HepG2 (cell line): Measurements from ENCODE around the gene ARL8A. TPM values are rescaled to one million over a fixed set of nuclear protein-coding genes. Genes with fewer than 3 reads are reported as not detected.

Source experiments
- ATAC-seq: fragments of 200-7000 bp; cut with Tn5 transposase; 3 replicates; pipeline ENCODE4 v1.9.1; 2020; ENCODE audit warnings: mild to moderate bottlenecking, moderate library complexity
- BruUV-seq: library from RNA; stranded (reverse); fragments of 400-500 nt; replicated peaks from 2 replicates; lab custom pipeline; 2021; lab: Mats Ljungman, UMichigan
- CTCF ChIA-PET: fragments of 300-600 bp; formaldehyde crosslinking; extraction: SDS; loops from one replicate; lab custom pipeline; 2021; ENCODE audit warnings: low total read pairs, inconsistent platforms, low intra/inter-chr PET ratio; lab: Yijun Ruan, JAX
- POLR2A ChIA-PET: fragments of 350-600 bp; sonication (Branson Sonifier 250); formaldehyde crosslinking; loops from one replicate; lab custom pipeline; 2020; ENCODE audit warnings: antibody characterized with exemption, inconsistent platforms; lab: Yijun Ruan, JAX
- DNase-seq: peaks from one replicate; pipeline ENCODE4 v3.0.0-alpha.2; 2015; ENCODE audit warnings: low spot score
- FAIRE-seq: peaks from 3 replicates; lab custom pipeline; 2011; peaks lifted over from hg19 to GRCh38; lab: Jason Lieb, UNC
- H2AFZ ChIP-seq: one replicate; pipeline ENCODE4 v1.6.1; 2011; ENCODE audit warnings: low read length, inconsistent platforms
- H3K27ac ChIP-seq: fragments of 300-600 bp; 3 replicates; pipeline ENCODE4 v1.8.0; 2011; ENCODE audit warnings: mixed run types, mild to moderate bottlenecking, mixed read lengths, low read length, inconsistent platforms; ENCODE audit not compliant: insufficient read depth; ENCODE audit errors: extremely low read length
- H3K27me3 ChIP-seq, 2 experiments: fragments of 200-600 bp in 1 of 2; 2 replicates in 1 of 2; 3 replicates in 1 of 2; pipeline versions ENCODE4 v1.6.0 to v1.8.0; 2011; ENCODE audit warnings: low read length in 2 of 2, mild to moderate bottlenecking in 2 of 2, moderate library complexity in 2 of 2, inconsistent platforms in 1 of 2; ENCODE audit not compliant: insufficient read depth in 2 of 2, control insufficient read depth in 1 of 2
- H3K36me3 ChIP-seq, 2 experiments: fragments of 200-600 bp in 1 of 2; replicated peaks in 1 of 2; 2 replicates in 1 of 2; 3 replicates in 1 of 2; pipeline versions ENCODE4 v1.5.1 to v1.8.0; 2011; ENCODE audit warnings: low read length in 2 of 2, inconsistent platforms in 1 of 2; ENCODE audit not compliant: insufficient read depth in 2 of 2, control insufficient read depth in 1 of 2
- H3K4me1 ChIP-seq: 2 replicates; pipeline ENCODE4 v1.5.1; 2012; ENCODE audit warnings: low read length, inconsistent platforms; ENCODE audit not compliant: insufficient read depth
- H3K4me2 ChIP-seq: 2 replicates; pipeline ENCODE4 v1.6.0; 2011; ENCODE audit warnings: low read depth, low read length, inconsistent platforms
- H3K4me3 ChIP-seq, 3 experiments: fragments of 200-600 bp in 1 of 3; sonication (generic), shearing (Covaris generic) in 1 of 3; replicated peaks in 1 of 3; 2 replicates each; pipeline ENCODE4 v1.5.1; 2011 to 2016; ENCODE audit warnings: low read length in 3 of 3, inconsistent platforms in 2 of 3, low read depth in 2 of 3, mild to moderate bottlenecking in 2 of 3, control low read depth in 1 of 3, mixed read lengths in 1 of 3; ENCODE audit not compliant: insufficient read depth in 1 of 3
- H3K79me2 ChIP-seq: one replicate; pipeline ENCODE4 v1.6.1; 2011; ENCODE audit warnings: low read length, inconsistent platforms; ENCODE audit not compliant: insufficient read depth
- H3K9ac ChIP-seq: 2 replicates; pipeline ENCODE4 v1.6.0; 2011; ENCODE audit warnings: mild to moderate bottlenecking, low read depth, low read length, inconsistent platforms; ENCODE audit not compliant: insufficient read depth
- H3K9me3 ChIP-seq: 2 replicates; pipeline ENCODE4 v1.5.1; 2012; ENCODE audit warnings: mild to moderate bottlenecking, low read length
- H4K20me1 ChIP-seq: 2 replicates; pipeline ENCODE4 v1.6.0; 2011; ENCODE audit warnings: inconsistent platforms, mild to moderate bottlenecking, low read length, moderate library complexity; ENCODE audit not compliant: insufficient read depth
- AGO1 ChIP-seq: fragments of 200-400 bp; formaldehyde crosslinking; IDR thresholded peaks from 2 replicates; pipeline ENCODE4 v1.6.1; 2017; ENCODE audit warnings: mild to moderate bottlenecking, low read depth, low read length, moderate library complexity; ENCODE audit not compliant: poor library complexity, severe bottlenecking
- MED8 ChIP-seq: sonication (generic); formaldehyde crosslinking; IDR thresholded peaks from 2 replicates; pipeline ENCODE4 v1.8.1; 2023; ENCODE audit warnings: mild to moderate bottlenecking, missing genetic modification reagents; ENCODE audit not compliant: insufficient replicate concordance
- PRMT3 ChIP-seq: sonication (generic); formaldehyde crosslinking; IDR thresholded peaks from 2 replicates; pipeline ENCODE4 v1.8.1; 2022; ENCODE audit warnings: low read depth, mild to moderate bottlenecking, moderate library complexity, missing genetic modification reagents, borderline replicate concordance
- XBP1 ChIP-seq: sonication (generic); formaldehyde crosslinking; IDR thresholded peaks from 2 replicates; pipeline ENCODE4 v1.5.0; 2020; ENCODE audit warnings: missing genetic modification reagents
- ZNF20 ChIP-seq: sonication (generic); formaldehyde crosslinking; IDR thresholded peaks from 2 replicates; pipeline ENCODE4 v1.4.0; 2020; ENCODE audit warnings: mild to moderate bottlenecking, moderate library complexity, missing genetic modification reagents
- ZNF335 ChIP-seq: sonication (generic); formaldehyde crosslinking; IDR thresholded peaks from 2 replicates; pipeline ENCODE4 v1.4.0; 2020; ENCODE audit warnings: missing genetic modification reagents
- ZNF703 ChIP-seq: sonication (generic); formaldehyde crosslinking; IDR thresholded peaks from 2 replicates; pipeline ENCODE4 v1.5.1; 2020; ENCODE audit warnings: missing genetic modification reagents, mild to moderate bottlenecking, moderate library complexity, borderline replicate concordance
- ZNF841 ChIP-seq: sonication (generic); formaldehyde crosslinking; IDR thresholded peaks from 2 replicates; pipeline ENCODE4 v1.8.1; 2023; ENCODE audit warnings: missing genetic modification reagents, borderline replicate concordance
- WGBS: methylation state at CpG from one replicate; pipeline ENCODE4 v1.1.6; 2017; ENCODE audit warnings: low lambda C conversion rate; 5-methylcytosine and 5-hydroxymethylcytosine counted together
- in situ Hi-C: cut with HindIII; loops from 2 replicates; pipeline ENCODE4 v1.10.0; 2017; ENCODE audit warnings: low pct_unique_long_range_greater_than_20kb; ENCODE audit not compliant: extremely low pct_ligation_motif_present
- intact Hi-C: fragments of 100-400 bp; cut with micrococcal nuclease; formaldehyde crosslinking; loops from one replicate; pipeline ENCODE4 v1.10.0; 2022; ENCODE audit not compliant: unreplicated experiment
- polyA plus RNA-seq, 8 experiments: library from polyadenylated mRNA; depleted of rRNA in 3 of 8; stranded (reverse) in 7 of 8; unstranded in 1 of 8; fragments of >200 nt; fragmentation: Illumina TruSeq in 4 of 8; extraction: Trizol in 4 of 8; gene quantifications; 2 replicates each; pipeline versions ENCODE4 v1.2.1 to v1.2.3, GENCODE V29; 2011 to 2016; ENCODE audit warnings: low read depth in 4 of 8, missing spikeins in 1 of 8, mixed read lengths in 1 of 8; ENCODE audit not compliant: insufficient read depth in 1 of 8
- total RNA-seq, 5 experiments: library from RNA; depleted of rRNA; stranded (reverse); fragments of >200 nt; fragmentation: Illumina TruSeq; extraction: Trizol; gene quantifications; 2 replicates each; pipeline ENCODE4 v1.2.3, GENCODE V29; 2016; ENCODE audit warnings: low read depth in 1 of 5

Gene ARL8A
- total and polyA plus RNA-seq, 2 of the 13 experiments (the other 11 are each of a cell fraction or from before 2014, with no cell fraction given) = 2.7 to 23.4 TPM

DNA sequence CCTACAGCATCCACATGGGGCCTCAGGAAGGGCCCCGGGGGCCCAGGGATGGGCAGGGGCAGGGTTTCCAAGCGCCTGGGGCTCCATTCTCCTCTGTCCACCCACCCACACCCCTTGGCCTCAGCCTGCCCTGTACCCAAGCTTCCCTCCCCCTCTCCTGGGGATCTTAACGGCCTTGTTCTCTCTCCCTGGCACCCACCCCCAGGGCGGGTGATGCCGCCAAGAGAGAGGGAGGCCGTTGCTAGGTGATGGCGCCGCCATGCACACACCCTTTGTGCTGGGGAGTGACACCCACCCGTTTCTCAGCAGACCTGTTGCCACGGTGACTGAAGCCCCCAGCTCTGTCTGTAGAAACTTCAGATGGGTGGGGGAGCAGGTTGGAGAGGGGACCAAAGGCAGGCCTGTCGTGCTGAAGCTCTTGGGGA, 14.2 kb downstream of the ARL8A start:
- Histone ChIP-seq H3K36me3 (peaks cover 0 to 2% of the 10 kb centered on the region in 2 experiments; a peak in 1 of 5 replicates), H4K20me1 (0 out of 2 replicates have a peak, but pooled peaks cover 5% of the 10 kb centered on the region), H2AFZ (no peak overlapping the region), H3K9ac (no peak overlapping the region), H3K27ac (no peak overlapping the region), H3K27me3 (0 out of 5 replicates have a peak, but pooled peaks cover 0 to 6% of the 10 kb centered on the region in 2 experiments), H3K4me3 (no peak overlapping the region), H3K4me1 (0 out of 2 replicates have a peak, but pooled peaks cover 6% of the 10 kb centered on the region), H3K4me2 (no peak overlapping the region), H3K9me3 (no peaks in the 10 kb centered on the region), H3K79me2 (no peaks in the 10 kb centered on the region)
- intact Hi-C loops (no loop called here), in situ Hi-C loops (loop anchor here (5.0 kb wide), 1 partner anchor 233 kb away; no protein-coding TSS in a partner anchor)
- ChIA-PET POLR2A (interaction anchor here (1.2 kb wide), 1 partner anchor 120 kb away, joined by 3 read pairs; the partner anchor contains the start of gene ELF3), CTCF (no interaction called here)
- no peak for DNase-seq
- WGBS = 39% methylated on average over 6 of the region's 11 CpGs
- BruUV-seq = no TSS peak
- TF ChIP-seq ZNF841 (CRISPR knock-in tag) (no peak), PRMT3 (CRISPR knock-in tag) (no peak), XBP1 (CRISPR knock-in tag) (no peak), MED8 (CRISPR knock-in tag) (no peak), ZNF20 (no peak)
- FAIRE-seq = no peak
- no peak; the same call in 2 of the 3 replicates for ATAC-seq

DNA sequence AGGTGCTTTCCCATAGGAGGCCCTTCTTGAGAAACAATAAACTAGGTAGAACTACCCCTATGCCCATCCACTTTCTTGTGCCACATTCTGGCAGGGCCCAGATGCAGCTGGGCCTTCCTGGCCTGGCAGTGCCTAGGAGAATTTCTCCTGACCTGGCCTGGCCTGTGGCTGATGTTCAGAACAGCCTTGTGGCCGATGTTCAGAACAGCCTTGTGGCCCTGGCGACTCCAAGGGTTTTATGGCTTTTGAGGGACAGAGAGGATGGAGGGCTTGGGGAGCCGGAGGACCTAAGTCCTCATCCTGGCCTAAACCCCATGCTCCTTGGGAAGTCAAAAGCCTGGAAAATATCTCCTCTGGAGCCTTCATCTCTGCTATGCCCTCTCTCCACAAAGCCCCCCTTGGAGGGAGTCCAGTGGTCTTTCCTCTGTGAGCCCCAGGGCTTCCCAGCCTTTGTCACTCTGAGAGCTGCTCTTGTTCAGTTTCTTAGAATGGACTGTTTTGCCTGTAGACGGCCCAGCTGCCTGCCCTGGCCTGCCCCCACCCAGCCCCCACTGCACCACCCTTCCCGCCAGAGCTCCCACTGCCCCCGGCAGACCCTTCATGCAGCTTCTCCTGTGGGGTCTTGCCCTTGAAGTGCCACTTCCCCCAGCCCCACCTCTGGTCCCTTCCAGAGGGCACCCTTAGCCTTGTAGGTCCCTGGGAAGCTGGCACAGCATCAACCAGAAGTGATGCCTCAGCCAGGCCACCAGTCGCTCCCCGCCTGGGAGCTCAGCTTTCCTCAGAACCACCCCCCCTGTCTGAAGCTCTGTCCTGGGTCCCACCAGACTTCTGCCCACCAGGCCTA, 14.9 kb downstream of the ARL8A start:
- H3K27ac ChIP-seq = no peak overlapping the region
- no peak for TF ChIP-seq ZNF703 (CRISPR knock-in tag)
- TF ChIP-seq ZNF335 (CRISPR knock-in tag) = no peak
- peak; percentile 36 for TF ChIP-seq AGO1
- no peak overlapping the region for H3K9ac ChIP-seq
- WGBS = 37% methylated on average over 6 of the region's 8 CpGs
- CTCF ChIA-PET = no interaction called here
- no peak; the same call in 2 of the 3 replicates for ATAC-seq
- FAIRE-seq = no peak
- POLR2A ChIA-PET = interaction anchor here (1.2 kb wide), 1 partner anchor 119 kb away, joined by 3 read pairs; the partner anchor contains the start of gene ELF3
- no peaks in the 10 kb centered on the region for H3K79me2 ChIP-seq
- no peak for DNase-seq
- H3K9me3 ChIP-seq = no peaks in the 10 kb centered on the region
- H2AFZ ChIP-seq = no peak overlapping the region
- in situ Hi-C loops = loop anchor here (5.0 kb wide), 1 partner anchor 232 kb away; no protein-coding TSS in a partner anchor
- H3K4me1 ChIP-seq = 0 out of 2 replicates have a peak, but pooled peaks cover 3% of the 10 kb centered on the region
- H3K4me3 ChIP-seq = no peak overlapping the region
- H3K36me3 ChIP-seq = peaks cover 0 to 2% of the 10 kb centered on the region in 2 experiments; a peak in 1 of 5 replicates
- intact Hi-C loops = no loop called here
- peaks cover 0 to 6% of the 10 kb centered on the region in 2 experiments; a peak in 1 of 5 replicates for H3K27me3 ChIP-seq
- BruUV-seq = no TSS peak
- no peak overlapping the region for H3K4me2 ChIP-seq
- 0 out of 2 replicates have a peak, but pooled peaks cover under 1% of the 10 kb centered on the region for H4K20me1 ChIP-seq
